H4 (cell line): ENCODE data around the gene GDPD4. TPM values are rescaled to one million over a fixed set of nuclear protein-coding genes. Genes with fewer than 3 reads are reported as not detected.

Source experiments
- DNase-seq: peaks from one replicate; pipeline ENCODE4 v3.0.0-alpha.2; 2015; ENCODE audit warnings: low spot score
- total RNA-seq: library from RNA; depleted of rRNA; stranded (reverse); fragments of >200 nt; shearing (Covaris generic); gene quantifications from 2 replicates; pipeline ENCODE4 v1.2.3, GENCODE V29; 2014

The GDPD4 gene
- total RNA-seq, 1 experiment from 2014 or later = not detected

DNA sequence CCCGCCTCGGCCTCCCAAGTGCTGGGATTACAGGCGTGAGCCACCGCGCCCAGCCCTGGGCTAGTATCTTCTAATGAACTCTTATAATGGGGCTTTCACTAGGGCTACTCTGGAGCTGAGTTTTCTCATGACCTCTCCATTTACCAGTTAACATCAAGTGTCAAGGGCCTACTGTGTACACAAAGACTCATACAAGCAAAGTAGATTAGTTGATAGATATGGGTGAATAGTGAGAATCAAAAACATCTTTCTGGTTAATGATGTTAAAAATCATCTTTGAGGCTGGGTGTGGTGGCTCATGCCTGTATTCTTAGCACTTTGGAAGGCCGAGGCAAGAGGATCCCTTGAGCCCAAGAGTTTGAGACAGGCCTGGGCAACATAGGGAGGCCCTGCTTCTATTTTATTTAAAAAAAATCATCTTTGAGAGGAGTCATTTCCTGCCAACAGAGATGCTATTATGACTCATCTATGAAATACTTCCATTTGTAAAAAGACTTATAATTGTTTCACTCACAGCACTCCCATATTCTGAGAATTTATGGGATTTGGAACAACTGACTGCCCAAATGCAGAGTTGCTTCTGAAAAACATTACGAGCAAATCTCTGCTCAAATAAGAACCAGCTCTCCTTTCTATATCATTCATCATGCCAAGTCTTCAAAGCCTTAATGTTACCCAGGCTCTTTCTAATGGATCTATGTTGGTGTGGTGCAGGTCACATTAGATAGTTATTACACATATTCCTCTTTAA, 57.0 kb downstream of the GDPD4 start:
- DNase-seq = peak; percentile 19

GRCh38 chr11:77236901-77237300, 64.6 kb downstream of the GDPD4 start:
- no peak for DNase-seq

DNA sequence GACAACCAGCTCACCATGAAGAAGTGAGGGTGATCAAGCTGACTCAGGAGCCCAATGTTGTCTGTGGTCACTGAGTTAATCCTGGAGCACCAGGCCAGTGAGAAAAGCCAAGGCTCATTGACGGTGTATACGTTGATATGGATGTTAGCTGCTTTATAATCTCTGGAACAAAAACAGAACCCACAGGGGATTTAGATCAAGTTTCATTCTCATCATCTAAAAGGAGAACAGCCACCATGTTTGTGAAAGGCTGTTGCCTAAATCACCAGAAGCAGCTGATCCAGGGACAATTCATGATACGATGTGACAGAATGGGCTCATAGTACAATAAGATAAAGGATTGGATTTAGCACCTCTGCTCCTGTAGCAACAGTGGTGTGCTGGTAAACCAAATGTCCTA, 68.5 kb downstream of the GDPD4 start:
- DNase-seq = no peak

DNA sequence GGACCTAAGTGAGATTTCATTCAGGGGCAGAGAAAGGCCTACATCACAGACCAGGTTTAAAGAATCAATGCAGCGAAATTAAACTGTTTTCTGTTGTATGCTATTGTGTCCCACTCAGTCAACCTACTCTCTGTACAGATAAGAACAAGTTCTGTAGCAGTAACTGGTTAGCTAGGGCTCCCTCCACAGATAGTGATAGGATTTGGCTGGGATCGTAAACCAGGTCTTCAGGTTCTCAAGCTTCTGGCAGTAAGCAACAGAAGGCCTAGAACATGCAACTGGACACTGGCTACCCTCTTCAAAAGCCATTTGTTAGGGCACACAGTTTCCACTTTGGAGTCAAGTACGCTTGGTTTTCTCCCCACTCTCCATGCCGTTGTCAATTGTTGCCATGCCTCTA, 69.2 kb downstream of the GDPD4 start:
- no peak for DNase-seq

DNA sequence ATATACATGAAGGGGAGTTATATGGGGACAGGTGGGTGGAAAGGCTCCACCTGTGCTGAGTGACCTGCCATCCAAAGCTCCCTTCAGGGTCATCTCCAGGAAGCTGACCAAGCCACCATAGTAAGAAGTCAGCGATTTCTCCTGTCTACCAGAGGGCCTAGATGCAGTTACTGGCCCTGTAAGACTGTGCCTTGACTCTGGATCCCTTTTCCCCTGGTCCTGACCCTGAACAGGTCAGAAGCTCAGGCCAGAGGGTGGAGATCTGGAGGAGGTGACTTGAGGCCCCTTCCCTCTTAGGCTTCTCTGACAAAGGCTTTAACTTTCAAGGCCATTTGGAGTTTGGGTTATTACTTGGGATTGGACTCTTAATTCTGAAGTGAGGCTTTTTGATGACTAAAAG, 69.7 kb downstream of the GDPD4 start:
- no peak for DNase-seq

- no peak for DNase-seq
Measured at GRCh38 chr11:77230878-77231605, 70.4 kb downstream of the GDPD4 start.

GRCh38 chr11:77223797-77224196, 77.7 kb downstream of the GDPD4 start:
- no peak for DNase-seq

DNA sequence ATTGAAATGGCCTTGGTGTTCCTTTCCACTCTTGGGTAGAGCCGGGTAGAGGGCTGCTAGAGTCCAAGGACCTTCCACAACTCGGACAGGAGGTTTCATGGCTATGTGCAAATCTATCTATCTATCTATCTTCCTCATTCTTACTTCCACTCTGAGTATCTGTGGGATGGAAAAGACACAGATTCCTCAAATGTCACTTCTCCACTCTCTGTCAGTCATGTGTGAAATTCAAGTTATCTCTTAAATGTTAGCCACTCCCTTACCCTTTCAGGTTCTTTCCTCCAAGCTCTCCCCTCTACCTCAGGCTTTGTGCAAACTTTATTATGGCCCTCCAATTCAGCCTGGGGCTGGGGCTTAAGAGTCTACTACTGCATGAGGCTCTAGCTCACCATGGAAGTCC, 84.3 kb downstream of the GDPD4 start:
- no peak for DNase-seq

- DNase-seq = no peak
Measured at GRCh38 chr11:77215106-77215505, 86.4 kb downstream of the GDPD4 start.

DNA sequence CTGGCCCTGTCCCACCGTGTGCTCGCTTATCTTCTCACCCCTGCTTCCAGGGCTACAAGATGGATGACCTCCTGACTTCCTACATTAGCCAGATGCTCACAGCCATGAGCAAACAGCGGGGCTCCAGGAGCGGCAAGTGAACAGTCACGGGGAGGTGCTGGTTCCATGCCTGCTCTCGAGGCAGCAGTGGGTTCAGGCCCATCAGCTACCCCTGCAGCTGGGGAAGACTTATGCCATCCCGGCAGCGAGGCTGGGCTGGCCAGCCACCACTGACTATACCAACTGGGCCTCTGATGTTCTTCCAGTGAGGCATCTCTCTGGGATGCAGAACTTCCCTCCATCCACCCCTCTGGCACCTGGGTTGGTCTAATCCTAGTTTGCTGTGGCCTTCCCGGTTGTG, 86.9 kb downstream of the GDPD4 start:
- DNase-seq = no peak

GRCh38 chr11:77213589-77214428, 87.7 kb downstream of the GDPD4 start:
- no peak for DNase-seq

DNA sequence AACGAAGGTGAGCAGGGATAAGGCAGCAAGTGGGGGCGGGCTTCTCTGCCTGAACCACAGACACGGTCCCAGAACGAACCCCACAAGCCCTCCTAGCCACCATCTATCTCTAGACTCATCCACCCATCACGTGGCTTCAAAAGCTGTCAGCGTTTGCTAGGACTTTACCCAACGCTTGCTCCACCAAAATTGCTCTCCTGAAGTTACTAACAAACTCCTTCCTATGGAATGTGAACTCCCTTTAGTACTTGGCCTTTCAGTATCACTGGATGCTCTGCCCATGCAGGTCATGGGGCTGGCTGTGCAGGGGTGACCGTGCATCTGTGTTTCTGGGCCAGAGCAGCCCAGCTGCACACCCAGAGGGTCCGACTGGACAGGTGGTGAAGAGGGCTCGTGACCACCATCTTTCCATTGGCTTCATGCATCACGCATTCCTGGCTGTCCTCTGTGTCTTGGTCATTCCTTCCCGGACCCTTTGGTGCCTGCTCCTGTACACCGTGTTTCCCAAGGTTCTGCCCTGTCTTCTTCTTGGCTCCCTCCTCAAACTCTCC, 88.4 kb downstream of the GDPD4 start:
- DNase-seq = no peak

DNA sequence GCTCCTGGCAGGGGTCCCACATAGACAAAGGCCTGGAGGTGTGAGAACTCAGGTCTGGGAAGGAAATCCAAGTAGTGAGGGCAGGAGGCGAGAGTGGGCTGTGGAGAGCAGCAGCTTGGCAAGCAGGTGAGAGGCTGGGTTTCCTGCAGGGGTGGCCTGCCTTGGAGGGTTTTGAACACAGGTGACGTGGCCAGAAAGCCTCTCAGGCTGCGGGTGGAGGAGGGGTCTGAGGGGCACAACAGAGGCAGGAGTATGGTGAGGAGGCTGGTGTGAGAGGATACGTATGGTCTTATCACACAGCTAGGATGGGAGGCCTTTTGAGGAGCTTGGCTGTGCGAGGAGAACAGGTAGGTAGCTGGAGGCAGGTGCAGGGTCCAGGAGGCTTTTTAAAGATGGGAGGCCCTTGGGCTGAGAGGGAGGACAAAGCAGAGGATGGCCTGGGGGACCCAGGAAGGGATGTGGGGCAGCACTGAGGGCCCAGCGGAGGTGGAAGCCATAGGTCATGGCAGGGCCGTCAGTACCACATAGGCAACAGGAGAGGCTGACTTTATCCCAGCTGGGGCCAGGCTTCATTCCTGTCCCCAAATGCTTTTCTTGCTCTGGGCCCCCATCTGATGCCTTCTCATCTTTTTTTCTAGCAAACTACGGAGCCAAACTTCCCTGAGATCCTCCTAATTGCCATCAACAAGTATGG, 89.0 kb downstream of the GDPD4 start:
- DNase-seq = no peak

- no peak for DNase-seq
Measured at GRCh38 chr11:77211594-77212251, 89.8 kb downstream of the GDPD4 start.

DNA sequence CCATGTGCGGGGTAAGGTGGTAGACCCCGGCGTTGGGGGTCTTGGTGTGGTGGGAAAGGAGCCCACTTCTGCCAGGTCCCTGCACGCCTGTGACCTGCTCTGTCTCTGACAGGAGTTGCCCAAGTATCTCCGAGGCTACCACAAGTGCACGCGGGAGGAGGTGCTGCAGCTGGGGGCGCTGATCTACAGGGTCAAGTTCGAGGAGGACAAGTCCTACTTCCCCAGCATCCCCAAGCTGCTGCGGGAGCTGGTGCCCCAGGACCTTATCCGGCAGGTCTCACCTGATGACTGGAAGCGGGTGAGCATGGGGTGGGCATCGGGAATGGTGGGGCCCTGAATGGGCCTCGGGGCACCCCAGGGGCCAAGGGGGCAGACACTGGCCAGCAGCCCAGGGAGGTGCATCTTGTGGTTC, 90.4 kb downstream of the GDPD4 start:
- no peak for DNase-seq

DNA sequence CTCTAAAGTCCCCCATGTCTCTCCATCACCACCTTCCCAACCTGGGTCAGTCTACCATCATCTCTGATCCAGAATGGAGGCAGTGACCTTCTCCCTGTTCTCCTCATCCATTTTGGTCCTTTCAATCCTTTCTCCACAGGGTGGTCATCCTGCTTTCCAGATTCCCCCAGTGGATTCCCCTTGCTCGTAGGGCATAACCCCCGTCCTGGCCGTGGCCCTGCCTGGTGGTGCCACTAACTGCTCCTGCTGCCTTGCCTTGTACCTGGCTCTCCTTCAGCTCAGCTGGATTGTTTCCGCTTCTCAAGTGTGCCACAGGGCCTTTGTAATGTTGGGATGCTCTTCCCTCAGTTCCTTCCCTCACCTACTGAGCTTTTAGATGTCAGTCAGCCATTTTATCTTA, 91.8 kb downstream of the GDPD4 start:
- no peak for DNase-seq

- no peak for DNase-seq
Measured at GRCh38 chr11:77208535-77208934, 93.0 kb downstream of the GDPD4 start.

DNA sequence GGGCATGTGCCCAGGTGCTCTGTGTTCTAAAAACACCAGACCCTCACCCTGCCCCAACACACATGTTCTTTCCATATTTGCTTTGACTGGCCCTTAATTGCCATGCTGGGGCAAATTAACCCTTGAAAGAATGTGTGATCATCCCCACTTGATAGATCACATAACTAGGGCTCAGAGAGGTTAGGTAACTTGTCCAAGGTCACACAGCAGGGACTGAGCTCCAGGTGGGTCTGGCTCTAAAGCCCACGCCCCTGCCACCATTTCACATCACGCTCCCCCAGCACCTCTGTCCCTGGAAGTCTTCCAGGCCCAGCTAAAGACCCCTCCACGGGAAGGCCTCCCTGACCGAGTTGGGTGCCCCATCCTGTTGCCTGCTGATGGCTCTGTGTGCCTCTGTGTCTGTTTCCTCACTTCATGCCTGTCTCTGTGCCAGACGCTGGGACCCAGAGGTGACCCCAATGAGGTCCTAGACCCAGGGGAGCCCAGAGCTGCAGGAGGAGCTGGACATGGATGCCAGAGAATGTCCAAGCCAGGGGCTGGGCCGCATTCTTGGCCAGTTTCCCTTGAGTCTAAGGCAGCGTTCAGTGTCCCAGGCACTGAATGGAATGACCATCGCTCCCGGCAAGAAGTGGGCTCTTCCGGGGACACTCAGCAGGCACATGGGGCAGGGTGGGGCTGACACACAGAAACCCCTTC, 93.7 kb downstream of the GDPD4 start:
- no peak for DNase-seq

GRCh38 chr11:77207019-77207485, 94.4 kb downstream of the GDPD4 start:
- DNase-seq = no peak
